Cardiac fibroblast (primary cell): ENCODE data around the gene ZCCHC24.

Experiments
- DNase-seq, 2 donors: peaks; one replicate each; pipeline versions ENCODE4 v3.0.0 to v3.0.0-alpha.2; 2010; ENCODE audit warnings: low read depth in 2 of 2
- H3K4me3 ChIP-seq, 2 donors: replicated peaks in 1 of 2; 1 replicate in 1 of 2; 2 replicates in 1 of 2; pipeline ENCODE4 v1.5.1; 2011; ENCODE audit warnings: low read depth in 2 of 2, low read length in 2 of 2, mild to moderate bottlenecking in 2 of 2, moderate library complexity in 1 of 2
- TF ChIP-seq, protein P1 (sequence below): IDR thresholded peaks from one replicate; pipeline ENCODE4 v1.5.1; 2011; ENCODE audit warnings: low read depth, mild to moderate bottlenecking, low read length, inconsistent platforms

The ZCCHC24 gene

GRCh38 chr10:79354615-79355014 lies 90.8 kb downstream of the ZCCHC24 start:
- no peak overlapping the region for H3K4me3 ChIP-seq
- no peak for DNase-seq
- TF ChIP-seq, protein P1, sequence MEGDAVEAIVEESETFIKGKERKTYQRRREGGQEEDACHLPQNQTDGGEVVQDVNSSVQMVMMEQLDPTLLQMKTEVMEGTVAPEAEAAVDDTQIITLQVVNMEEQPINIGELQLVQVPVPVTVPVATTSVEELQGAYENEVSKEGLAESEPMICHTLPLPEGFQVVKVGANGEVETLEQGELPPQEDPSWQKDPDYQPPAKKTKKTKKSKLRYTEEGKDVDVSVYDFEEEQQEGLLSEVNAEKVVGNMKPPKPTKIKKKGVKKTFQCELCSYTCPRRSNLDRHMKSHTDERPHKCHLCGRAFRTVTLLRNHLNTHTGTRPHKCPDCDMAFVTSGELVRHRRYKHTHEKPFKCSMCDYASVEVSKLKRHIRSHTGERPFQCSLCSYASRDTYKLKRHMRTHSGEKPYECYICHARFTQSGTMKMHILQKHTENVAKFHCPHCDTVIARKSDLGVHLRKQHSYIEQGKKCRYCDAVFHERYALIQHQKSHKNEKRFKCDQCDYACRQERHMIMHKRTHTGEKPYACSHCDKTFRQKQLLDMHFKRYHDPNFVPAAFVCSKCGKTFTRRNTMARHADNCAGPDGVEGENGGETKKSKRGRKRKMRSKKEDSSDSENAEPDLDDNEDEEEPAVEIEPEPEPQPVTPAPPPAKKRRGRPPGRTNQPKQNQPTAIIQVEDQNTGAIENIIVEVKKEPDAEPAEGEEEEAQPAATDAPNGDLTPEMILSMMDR: no peak

- TF ChIP-seq, protein P1: no peak
- DNase-seq: no peak
- H3K4me3 ChIP-seq: no peak overlapping the region
Measured at GRCh38 chr10:79354141-79354540, 91.3 kb downstream of the ZCCHC24 start.

DNA sequence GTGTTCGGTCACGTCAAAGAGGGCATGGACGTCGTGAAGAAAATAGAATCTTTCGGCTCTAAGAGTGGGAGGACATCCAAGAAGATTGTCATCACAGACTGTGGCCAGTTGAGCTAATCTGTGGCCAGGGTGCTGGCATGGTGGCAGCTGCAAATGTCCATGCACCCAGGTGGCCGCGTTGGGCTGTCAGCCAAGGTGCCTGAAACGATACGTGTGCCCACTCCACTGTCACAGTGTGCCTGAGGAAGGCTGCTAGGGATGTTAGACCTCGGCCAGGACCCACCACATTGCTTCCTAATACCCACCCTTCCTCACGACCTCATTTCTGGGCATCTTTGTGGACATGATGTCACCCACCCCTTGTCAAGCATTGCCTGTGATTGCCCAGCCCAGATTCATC lies 91.7 kb downstream of the ZCCHC24 start:
- DNase-seq: no peak
- TF ChIP-seq, protein P1: no peak
- no peak overlapping the region for H3K4me3 ChIP-seq

GRCh38 chr10:79353000-79353406 lies 92.4 kb downstream of the ZCCHC24 start:
- no peak overlapping the region for H3K4me3 ChIP-seq
- no peak for DNase-seq
- TF ChIP-seq, protein P1: no peak

DNA sequence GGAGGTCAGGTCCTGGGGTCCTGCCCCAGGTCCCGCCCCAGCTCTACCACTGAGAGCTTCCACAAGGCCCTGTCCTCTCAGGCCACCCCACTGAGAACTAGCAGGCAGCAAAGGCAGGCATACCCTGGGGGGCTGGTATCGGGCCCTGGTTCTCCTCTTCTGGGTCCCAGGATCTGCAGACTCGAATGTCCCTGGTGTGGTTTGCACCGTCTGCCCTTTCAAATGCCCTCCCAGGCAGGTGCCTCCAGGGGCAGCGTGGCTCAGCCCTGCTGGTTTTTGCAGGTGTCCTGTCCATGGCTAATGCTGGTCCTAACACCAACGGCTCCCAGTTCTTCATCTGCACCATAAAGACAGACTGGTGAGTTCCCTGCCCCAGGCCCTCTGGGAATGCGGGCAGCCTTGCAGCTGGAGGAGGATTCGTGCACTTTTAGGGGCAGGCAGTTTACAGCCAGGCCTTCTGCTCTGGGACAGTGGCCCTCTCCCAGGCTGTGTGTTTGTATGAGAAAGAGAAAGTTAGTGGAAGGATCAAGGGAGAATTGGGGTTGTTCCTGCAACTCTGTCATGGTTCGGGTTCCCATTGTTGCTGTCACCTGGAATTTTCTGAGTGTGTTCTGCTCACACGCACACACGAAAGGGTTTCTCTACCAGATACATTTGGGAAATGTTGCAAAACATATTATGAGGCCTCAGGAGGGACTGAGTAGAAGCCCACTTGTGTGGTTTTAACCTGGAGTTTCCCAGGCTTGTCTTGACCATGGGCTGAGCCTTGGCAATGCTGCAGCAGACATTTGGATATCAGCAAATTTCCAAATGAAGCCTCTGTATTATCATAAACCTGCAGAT lies 93.2 kb downstream of the ZCCHC24 start:
- H3K4me3 ChIP-seq: no peak overlapping the region
- TF ChIP-seq, protein P1: no peak
- no peak for DNase-seq

GRCh38 chr10:79351332-79351731 lies 94.1 kb downstream of the ZCCHC24 start:
- H3K4me3 ChIP-seq: no peak overlapping the region
- no peak for DNase-seq
- TF ChIP-seq, protein P1: no peak
